KG1 (cell line): ENCODE data around the gene ADCY6.

Experiments
- DNase-seq: peaks from one replicate; lab custom pipeline; 2025; lab: John Stamatoyannopoulos, UW

Gene ADCY6

GRCh38 chr12:48815126-48816110 is 26.5 kb upstream of the ADCY6 start:
- DNase-seq, result peak; percentile 32

GRCh38 chr12:48814262-48815125 is 25.6 kb upstream of the ADCY6 start:
- peak; percentile 61 for DNase-seq

GRCh38 chr12:48813465-48814261 is 24.8 kb upstream of the ADCY6 start:
- no peak for DNase-seq

- no peak for DNase-seq
These were observed 23.5 kb upstream of the ADCY6 start for GRCh38 chr12:48812389-48812788.

- DNase-seq, result no peak
These were observed 22.7 kb upstream of the ADCY6 start for GRCh38 chr12:48811437-48812090.

GRCh38 chr12:48810903-48811431 is 22.1 kb upstream of the ADCY6 start:
- DNase-seq, result no peak

GRCh38 chr12:48807981-48808380 is 19.1 kb upstream of the ADCY6 start:
- no peak for DNase-seq

GRCh38 chr12:48803675-48804074 is 14.8 kb upstream of the ADCY6 start:
- no peak for DNase-seq

GRCh38 chr12:48800971-48801370 is 12.1 kb upstream of the ADCY6 start:
- DNase-seq, result no peak

- DNase-seq, result no peak
These were observed 11.6 kb upstream of the ADCY6 start for GRCh38 chr12:48800457-48800856.

- no peak for DNase-seq
These were observed 8.1 kb upstream of the ADCY6 start for GRCh38 chr12:48796976-48797375.

GRCh38 chr12:48795550-48796455 is 6.9 kb upstream of the ADCY6 start:
- peak; percentile 50 for DNase-seq

GRCh38 chr12:48794870-48795269 is 6.0 kb upstream of the ADCY6 start:
- no peak for DNase-seq

- DNase-seq, result no peak
These were observed 4.8 kb upstream of the ADCY6 start for GRCh38 chr12:48793696-48794095.

GRCh38 chr12:48789858-48790326 is 1.0 kb upstream of the ADCY6 start:
- DNase-seq, result no peak

GRCh38 chr12:48788524-48788853 is 400 bp downstream of the ADCY6 start:
- no peak for DNase-seq

GRCh38 chr12:48787791-48788523 is 932 bp downstream of the ADCY6 start:
- no peak for DNase-seq

- no peak for DNase-seq
These were observed 2.0 kb downstream of the ADCY6 start for GRCh38 chr12:48786591-48787544.
